SKM-1 (cell line): Measurements from ENCODE around the gene CORO2A.
"Not testable (repeated sequence)": the region's sequence is repeated elsewhere in the genome, so short reads cannot be mapped to it uniquely, and the experiment has no call there.

ENCODE experiments used
- DNase-seq: peaks from one replicate; lab custom pipeline; 2025; ENCODE audit not compliant: unreplicated experiment; lab: John Stamatoyannopoulos, UW

CORO2A gene

DNA sequence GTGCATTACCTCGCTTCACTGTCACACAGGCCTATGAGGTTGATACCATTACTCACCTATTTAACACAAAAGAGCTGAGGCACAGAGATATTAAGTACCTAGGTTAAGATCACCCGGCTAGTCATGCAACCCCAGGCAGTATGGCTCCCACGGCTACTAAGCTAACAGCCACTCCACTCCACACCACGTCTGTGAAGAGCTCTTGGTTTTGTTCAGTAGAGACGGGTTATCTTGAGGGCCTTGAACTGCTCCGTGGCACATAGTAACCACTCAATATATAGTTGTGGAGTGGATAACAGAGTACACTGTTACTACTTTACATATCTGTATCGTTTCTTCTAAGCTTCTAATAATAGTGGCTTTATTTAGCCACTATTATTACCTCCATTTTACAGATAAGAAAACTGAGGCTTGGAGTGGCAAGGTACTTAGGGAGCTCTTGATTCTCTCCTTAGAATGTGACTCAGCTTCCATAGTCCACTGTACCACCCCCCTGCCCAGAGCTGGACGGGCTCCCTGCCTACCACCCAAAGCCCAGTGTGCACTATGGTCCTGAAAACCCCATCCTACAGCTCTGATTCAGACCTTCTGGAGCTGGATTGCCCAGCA, 1.0 kb upstream of the CORO2A start:
- DNase-seq: no peak

DNA sequence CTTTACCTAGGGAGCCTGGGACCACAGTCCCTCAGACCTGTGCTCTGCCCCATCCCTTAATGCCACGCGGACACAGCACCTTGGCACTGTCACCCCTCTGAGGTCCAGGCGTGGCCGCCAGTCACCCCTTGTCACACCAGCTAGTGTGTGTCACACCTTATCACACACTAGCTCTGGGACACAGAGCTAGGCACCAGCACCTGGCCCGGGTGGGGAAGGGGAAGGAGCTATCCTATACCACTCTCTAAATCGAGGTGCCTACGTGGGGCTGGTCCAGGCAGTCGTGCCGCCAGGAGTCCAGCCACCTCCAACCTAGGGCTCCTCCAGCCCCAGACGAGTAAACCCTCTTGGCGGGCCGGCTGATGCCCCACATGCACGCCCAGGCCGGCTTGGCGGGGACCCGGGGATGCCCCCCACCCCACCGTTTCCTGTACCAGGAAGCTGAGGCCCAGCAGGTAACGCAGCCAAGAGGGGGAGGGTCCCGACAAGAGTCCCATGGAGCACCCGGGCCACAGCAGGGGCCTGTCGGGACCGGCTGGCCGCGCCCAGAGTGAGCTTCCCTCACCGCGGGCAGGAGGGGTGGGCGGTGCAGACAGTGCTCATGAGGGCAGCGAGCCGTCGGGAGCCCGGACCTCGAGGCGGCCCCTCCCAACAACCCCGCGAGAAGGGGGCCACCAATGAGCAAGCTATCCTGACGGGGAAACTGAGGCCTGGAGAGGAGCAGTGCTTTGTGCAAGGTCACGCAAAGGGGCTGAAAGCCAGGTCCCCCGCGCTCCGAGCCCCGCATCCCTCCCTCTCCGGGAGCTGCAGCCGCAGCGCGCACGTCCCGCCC, 550 bp downstream of the CORO2A start:
- no peak for DNase-seq

DNA sequence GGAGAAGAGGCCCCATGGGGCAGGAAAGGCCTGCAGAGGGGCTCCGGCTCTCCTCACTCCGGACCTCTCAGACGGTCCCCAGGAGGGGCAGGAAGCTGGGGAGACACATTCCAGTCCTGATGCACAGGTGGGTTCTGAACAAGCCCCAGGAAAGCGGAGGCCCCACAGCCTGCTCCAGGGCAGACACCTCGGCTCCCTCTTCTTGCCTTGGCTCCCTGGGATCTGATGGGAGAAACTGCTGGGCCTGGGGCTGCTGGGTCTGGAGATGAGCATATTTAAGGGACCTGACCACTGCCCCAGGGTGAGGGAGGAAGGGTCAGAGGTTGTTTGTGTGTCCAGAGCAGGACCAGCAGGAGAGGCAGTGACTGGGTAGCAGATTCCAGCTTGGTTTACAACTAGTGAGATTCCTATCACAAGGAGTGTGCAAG, 1.2 kb downstream of the CORO2A start:
- DNase-seq: no peak

DNA sequence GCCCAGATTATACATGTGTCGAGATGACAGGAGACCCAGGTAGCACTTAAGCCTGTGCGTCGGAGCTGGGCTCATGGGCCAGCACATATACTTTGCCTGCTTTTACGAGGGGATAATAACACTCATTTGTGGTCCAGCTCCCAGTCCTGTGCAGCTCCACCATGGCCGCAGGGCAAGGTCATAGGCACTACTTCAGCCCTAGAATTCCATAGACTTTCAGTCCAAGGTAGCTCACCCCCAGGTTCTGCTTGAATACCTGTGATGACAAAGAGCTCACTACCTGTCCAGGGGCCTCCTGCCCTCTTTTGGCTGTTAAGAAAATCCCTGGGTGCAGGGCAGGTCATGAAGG, 1.7 kb downstream of the CORO2A start:
- DNase-seq: no peak

DNA sequence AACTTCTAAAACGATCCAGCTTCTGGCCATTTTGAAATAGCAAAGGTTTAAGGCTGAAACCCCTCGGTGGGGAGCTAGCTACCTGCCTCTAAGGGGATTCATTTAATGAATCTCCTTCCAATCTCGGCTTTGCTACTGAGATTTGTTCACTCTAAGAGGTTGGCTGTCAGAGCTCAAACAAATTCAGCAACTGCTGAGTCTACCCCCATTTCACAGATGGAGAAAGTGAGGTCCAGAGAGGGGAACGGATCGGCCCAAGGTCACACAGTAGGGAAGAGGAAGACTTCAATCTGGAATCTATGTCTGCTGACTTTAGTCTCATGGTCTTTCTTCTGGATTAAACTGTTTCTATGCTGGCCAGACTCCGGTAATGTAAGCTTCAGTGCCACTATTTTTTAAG, 3.0 kb downstream of the CORO2A start:
- no peak for DNase-seq

DNA sequence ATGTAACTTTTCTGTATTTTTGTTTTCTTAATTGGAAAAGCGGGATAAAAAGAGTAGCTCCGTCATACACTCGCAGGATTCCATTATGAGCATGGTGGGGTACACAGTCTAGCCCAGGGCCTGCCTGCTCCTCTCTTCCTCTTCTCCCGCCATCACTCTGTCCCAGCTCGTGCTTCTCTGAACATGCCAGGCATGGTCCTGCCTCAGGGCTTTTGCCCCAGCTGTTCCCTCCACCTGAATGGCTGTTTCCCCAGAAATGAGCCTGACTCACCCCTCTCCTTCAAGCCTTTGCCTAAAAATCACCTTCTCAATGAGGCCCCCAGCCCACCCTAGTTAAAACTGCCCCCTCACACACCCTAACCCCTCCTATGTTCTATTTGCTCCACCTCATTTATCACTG, 4.5 kb downstream of the CORO2A start:
- DNase-seq: no peak

DNA sequence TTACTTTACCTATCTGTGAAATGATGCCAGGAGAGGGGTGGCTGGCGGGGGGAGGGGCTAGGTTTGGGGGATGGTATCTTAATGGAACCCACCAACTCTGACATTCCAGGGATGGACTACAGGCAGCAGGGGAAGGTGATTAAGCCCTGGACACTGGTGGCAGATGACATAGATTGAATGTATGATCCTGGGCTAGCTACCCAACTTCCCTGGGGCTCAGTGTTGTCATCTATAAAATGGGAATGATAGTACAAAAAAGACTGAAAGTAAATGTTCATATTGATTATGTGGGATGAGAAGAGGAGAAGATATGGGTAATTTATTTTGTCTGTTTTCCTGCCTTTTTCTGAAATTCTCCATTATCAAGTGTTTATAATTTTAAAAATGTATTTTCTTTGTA, 6.2 kb downstream of the CORO2A start:
- no peak for DNase-seq

DNA sequence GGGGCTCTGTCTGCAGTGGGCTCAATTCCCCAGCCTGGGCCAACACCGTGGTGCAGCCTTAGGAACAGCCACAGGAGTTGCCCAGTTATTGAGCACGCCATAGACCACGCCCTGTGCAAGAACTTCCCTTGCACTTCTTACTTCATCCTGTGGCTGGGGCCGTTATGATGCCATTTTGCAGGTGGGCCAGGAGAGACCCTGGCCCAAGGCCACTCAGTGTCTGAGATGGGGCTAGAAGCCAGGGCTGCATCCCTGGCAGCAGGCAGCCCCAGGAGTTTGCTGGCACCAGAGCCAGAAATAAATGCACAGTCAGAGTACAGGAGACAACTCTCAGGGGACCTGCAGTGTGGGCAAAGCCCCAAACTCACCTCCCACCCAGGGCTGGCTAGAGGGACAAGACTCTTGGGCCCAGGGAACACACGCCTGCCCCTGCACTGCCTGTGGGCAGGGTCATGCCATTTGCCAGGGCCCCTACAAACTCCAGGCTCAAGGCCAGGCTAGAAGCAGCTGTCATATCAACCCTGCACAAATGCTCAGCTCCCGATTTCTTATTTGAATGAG, 6.7 kb downstream of the CORO2A start:
- no peak for DNase-seq

DNA sequence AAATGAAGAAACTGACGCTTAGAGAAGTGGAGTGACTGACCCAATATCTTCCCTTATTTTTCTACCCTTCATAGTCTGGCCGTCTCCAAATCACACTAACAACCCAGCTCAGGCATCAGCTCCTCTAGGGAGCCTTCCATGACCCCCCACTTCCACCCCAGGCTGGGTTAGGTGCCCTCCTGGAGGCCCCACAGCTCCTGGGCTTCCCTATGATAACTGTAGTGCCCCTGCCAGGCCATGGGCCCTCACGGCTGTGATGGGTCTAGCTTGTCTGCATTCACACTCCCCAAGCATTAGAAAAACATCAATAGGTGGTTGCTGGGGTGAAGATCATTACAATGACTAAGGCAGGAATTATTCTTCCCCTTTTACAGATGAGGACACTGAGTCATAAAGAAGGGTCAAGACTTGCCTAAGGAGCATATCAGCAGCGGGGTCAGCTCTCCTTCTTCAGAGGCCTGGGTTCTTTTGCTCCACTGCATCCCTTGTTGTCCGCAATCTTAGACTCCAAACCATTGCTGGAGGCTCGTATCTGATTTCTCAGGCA, 7.3 kb downstream of the CORO2A start:
- DNase-seq: no peak

DNA sequence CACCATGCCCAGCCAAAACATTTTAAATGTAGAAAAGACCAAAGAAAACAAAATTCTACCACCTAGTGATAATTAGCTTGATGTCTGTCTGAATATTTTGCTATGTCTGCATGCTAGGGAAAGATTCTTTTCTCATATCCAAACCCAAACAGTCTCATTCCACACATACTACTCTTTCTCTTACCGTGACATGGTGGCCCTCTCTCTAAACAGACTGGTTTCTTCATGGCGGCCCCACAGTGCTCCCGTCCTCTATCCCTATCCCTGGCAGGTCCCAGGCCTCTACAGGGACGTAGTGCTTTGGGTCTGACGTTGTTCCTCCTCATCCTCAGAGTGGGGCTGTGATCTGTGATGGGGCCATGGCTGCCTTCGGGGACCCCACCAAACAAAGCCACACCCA, 8.1 kb downstream of the CORO2A start:
- DNase-seq: no peak

DNA sequence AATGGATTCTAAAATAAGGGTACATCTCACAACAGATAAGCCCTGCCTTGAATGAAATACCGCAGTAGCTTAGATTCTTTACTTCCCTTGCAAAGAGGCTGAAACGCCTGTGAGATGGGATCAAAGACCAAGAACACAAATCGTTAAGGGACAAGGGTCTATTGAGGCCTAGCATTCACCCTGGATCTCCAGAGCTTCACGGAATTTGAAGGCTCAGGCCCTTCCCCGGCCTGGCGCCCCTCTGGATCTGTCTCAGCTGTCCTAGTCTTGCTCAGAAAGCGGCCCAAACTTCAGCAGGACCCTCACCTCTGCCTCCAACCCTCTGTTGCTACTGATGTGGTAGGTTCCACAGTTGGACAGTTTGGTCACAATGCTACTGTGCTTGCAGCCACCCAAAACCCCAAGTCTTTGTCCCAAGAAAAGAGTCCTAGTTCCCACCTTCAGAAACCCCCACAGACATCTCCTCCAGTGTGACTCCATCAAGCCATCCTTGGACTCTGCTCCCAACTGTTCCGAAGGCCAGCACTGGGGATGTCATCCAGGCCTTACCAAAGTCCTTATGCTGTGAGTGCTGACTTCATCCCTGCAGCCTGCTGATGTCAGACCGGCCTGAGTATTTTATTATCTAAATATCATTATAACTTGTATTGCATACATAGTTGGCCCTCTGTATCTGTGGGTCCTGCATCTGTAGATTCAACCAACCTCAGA, 9.4 kb downstream of the CORO2A start:
- no peak for DNase-seq

DNA sequence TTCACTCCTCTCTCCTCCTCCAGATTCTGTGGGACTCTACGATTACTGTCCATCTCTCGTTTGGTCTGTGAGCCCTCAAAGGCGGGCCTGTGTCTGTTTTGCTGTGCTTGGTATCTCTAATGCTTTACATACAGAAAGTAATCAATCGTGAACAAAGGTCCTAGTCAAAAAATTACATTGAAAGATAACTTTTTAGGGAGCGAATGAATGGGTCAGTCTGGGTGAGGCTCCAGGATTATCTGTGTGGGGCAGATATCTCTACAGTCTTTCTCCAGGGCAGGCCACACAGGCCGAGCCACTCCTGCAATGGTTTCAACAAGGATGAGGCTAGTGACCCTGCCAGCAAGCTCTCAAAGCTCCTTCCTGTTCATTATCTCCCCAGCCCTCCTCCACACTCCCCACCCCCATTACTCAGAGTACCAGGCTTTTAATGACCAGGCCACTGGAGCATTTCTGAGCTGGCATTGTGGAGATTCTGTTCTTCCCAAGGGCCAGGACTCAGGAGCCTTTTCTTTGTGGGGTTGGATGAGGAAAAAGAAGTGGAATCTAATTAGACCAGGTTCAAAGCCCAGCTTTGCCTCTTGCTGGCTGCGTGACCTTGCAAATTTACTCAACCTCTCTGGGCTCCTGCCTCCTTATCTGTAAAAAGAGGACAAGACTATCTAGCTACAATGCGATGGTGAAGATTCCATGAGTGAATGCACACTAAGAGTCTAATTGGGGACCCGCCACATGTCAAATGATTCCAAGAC, 10.2 kb downstream of the CORO2A start:
- DNase-seq: no peak

DNA sequence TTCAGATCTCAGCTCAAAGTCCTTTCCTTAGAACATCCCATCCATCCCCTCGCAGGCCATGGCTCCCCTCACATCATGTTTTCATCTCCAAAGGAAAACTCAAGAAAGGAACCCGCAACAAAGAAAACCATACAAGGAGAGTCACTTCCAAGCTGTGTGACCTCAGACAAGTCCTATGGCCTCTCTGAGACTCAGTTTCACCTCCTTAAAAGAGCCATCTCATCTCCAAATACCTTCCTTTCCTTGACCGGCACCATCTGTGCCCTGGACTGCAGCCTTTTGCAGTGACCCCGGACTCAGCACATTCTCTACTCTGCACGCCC, 10.7 kb downstream of the CORO2A start:
- DNase-seq: no peak

DNA sequence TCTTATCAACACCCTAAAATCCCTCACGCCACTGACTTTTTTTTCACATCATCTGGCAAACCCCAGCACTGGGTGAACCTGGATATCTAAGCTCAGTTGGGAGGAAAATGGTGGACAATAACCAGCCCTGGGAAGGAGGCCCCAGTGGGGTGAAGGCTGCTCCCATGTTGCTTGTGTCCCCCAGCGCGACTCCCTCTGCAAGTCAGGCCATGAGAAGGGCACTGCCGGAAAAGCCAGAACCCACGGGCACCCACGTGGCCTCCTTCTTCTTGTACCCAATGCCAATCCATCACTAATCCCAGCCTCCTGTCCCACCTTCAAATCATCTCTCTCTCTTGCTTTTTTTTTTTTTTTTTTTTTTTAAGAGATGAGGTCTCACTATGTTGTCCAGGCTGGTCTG, 11.4 kb downstream of the CORO2A start:
- no peak for DNase-seq

DNA sequence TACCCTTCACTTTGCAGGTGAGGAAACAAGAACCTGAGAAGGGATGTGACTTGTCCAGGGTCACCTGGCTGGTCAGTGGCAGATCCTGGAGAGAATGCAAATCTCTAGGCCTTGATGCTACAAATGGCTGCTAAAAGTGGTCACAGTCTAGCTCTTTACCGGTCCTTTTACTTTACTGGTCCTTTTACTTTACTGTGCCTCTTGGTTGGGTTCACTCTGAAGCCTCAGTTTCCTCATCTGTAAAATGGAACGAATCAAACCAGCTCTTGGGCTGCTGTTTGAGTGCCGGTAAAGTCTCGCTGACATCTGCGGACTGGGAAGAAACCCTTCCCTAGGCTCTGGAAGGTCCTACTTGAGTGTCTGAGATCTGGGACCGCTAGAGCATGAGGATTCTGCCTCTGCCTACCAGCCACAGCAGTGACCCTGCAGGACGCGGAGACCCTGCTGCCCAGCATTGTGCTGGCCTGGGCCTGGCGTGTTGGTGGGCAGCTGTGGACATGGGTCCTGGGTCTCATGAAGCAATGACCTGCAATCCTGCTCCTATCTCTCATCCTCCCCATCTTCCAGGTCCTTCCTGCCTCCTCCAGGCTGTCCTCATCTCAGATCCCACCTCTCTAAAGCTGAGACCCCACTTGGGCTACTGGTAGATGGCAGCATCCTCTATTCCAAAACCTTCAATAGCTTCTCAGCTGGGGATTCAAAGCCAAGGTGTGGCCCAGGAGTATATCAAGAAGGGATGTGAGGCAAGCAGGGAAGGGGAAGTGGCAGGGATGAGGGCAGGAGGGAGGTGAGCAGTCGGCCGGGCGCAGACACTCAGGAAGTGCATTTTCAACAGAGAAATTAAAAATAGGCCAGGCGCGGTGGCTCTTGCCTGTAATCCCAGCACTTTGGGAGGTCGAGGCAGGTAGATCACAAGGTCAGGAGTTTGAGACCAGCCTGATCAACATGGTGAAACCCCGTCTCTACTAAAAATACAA, 13.3 kb downstream of the CORO2A start:
- peak; percentile 10 for DNase-seq

DNA sequence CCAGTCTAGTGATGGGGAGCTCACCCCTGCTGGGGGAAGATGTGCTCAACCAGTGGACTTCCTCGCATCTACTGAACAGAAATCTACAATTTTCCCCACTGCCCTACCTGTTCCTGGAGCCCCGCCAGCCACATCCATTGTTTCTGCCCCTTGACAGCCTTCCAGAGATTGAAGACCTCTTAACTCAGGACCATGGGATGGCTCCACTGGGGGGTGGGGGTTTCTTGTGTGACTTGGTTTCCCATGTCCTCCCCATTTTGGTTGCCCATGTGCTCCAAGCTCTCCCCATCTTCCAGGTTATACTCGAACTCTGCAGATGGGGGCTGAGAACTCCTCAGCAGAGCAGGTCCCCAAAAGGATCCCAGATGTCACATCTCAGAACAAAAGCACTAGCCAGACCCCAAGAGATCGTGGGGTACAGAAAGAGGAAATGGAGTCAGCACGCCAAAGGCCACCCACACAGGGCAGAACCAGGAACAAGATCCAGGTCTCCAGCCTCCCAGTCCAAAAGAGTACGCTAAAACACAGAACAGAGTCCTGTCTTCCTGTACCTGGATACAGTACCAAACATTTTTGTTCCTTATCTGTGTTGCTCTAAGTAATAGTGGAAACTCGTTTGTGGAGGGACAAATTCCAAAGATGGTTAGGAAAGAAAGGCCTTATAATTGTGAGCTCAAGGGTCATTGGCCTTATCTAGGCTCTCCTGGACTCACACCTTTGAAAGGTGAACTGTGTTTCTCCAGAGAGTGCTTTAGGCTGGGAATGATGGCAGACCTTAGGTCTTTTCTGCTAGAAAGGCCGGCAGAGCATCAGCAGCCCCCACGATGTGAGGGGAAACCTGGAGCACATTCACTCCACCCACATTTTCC, 15.8 kb downstream of the CORO2A start:
- DNase-seq: no peak

DNA sequence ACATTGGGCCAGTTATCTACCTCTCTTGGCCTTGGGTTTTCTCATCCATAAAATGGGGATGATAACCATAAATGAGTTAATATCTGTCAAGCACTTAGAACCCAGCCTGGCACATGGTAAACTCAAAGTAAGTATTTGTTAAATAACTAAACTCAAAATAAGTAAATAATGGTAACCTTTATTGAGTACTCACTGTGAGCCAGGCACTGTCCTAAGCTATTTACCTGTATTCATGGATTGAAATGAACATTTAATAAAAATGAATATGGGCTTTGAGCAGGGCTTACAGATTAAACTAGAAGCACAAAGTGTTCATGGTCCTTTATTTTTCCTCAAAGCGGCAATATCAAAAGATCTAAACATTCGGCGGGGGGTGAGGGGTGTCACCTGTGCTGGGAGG, 16.7 kb downstream of the CORO2A start:
- no peak for DNase-seq

DNA sequence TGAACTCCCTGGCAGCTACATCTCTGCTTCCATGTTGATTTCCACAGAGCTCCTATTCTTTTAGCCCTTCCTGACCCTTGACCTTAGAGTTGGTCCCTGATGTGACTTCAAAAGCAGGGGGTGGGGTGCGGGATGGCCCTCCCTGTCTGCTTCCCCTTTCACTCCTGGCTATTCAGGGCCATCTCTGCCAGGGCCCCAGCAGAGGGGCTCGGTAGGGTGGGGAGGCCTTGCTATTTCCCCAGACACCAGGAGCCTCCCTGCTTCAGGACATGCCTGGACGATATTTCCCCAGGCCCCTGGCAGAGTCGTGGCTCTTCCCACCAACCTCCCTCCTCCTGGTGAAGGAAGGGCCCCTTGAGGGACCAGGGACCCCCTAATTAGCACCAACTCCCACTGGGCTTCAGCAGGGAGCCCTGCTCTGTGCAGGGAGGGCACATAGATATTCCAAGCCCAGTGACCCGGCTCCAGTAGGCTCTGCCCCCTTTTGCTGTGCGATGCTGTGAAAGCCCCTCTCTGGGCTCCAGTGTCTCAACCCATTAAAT, 17.3 kb downstream of the CORO2A start:
- DNase-seq: no peak

DNA sequence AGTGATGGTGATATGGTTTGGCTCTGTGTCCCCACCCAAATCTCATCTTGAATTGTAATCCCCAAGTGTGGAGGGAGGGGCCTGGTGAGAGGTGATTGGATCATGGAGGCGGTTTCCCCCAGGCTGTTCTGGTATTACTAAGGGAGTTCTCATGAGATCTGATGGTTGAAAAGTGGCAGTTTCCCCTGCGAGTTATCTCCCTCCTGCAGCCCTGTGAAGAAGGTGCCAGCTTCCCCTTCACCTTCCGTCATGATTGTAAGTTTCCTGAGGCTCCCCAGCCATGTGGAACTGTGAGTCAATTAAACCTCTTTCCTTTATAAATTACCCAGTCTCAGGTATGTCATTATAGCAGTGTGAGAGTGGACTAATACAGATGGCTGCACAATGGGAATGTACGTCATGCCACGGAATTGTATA, 17.9 kb downstream of the CORO2A start:
- not testable (repeated sequence) for DNase-seq
